ENCODE data around the gene SLC12A9. TPM values are rescaled to one million over a fixed set of nuclear protein-coding genes. Genes with fewer than 3 reads are reported as not detected.

SLC12A9 gene
- total and polyA plus RNA-seq, 2 of the 8 experiments (the other 6 are each of a cell fraction or from before 2014, with no cell fraction given), result 31.4 to 40.1 TPM

DNA sequence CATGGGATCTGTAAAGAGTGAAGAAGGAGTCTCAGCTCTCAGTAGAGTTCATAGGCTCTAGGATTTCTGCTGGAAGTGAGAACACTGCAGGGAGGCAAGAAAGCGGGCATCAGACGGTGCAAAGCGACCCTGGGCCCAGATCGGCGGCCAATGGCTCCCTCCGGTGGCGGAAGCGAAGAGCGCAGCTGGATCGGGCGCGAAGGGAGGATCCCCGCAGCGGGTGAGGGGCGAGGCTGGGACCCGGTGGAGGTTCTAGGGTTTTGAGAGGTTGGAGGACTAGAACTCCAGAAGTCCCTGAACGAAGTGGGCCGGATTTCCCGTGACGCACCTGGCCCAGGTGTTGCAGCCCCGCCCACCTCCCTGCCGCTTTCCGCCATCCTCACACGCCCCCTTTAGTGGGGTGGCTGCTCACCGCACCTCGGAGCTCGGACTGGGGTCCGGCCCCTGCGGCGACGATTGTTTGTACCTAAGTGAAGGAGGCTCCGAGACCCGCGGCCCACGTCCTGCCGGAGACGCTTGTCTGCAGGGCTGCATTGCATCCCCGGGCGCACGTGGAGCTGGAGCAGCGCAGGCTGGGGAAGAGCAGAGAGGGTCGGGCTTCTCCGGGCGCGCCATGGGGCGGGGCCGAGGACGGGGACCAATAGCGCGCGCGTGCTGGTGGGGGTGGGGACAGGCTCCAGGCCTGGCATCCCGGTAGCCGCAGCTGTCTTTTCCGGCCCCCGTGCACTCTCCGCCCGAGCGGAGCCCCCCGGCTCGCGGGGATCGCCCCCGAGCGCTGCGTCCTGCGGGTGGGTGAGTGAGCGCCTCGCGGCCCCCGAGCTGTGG lies at the start of gene SLC12A9 (continued):
- TF ChIP-seq CHD7 (IDR thresholded peaks at IDR 0.05; ENCODE audit: insufficient replicate concordance, low read length) (no peak), SUZ12 (IDR thresholded peaks at IDR 0.05; ENCODE audit: low read length) (0 out of 2 replicates have a peak, but pooled peaks have one; percentile 33), ASH2L (IDR thresholded peaks at IDR 0.05; ENCODE audit: low read length) (peak; percentile 58), POU5F1 (IDR thresholded peaks at IDR 0.05; ENCODE audit: low read depth, low read length) (no peak), SRF (IDR thresholded peaks at IDR 0.05; ENCODE audit: low read depth, low read length) (no peak), SIRT6 (IDR thresholded peaks at IDR 0.05; ENCODE audit: low read length) (no peak), GABPA (IDR thresholded peaks at IDR 0.05; ENCODE audit: borderline replicate concordance, insufficient read depth, low read length) (peak; percentile 30; the same call in 1 of the 2 replicates), MAFK (IDR thresholded peaks at IDR 0.05; ENCODE audit: low read depth, low read length) (no peak), TCF12 (IDR thresholded peaks at IDR 0.05; ENCODE audit: low read depth, low read length) (peak; percentile 72; the same call in 1 of the 2 replicates), SIN3A (conservative IDR thresholded peaks at IDR 0.05 in 1 of 2, IDR thresholded peaks at IDR 0.05 in 1 of 2; ENCODE audit: low read depth in 1 of 2, low read length in 2 of 2) (peak in 1 of 2 experiments; percentile 96; a peak in 2 of 4 replicates)
